Stimulated activated memory B cell treated with anti-CD40 and anti-IgM and Interleukin-4, amounts not matched to agents 10 μg/mL and 1 μg/mL and 100 μg/mL, for 72 hours (primary cell): ENCODE data around the gene DCP2.
A peak's percentile ranks its signal among the peaks of the same experiment; 100 is the strongest.

Experiments
- ATAC-seq: fragments of 150-1000 bp; cut with Tn5 transposase; 2 replicates; pipeline ENCODE4 v1.10.0; 2021
- H3K27ac Mint-ChIP-seq: one replicate; pipeline ENCODE4 v1.8.0; 2022; ENCODE audit warnings: mild to moderate bottlenecking, mixed read lengths
- H3K27me3 Mint-ChIP-seq: one replicate; pipeline ENCODE4 v1.8.0; 2022; ENCODE audit warnings: mixed read lengths
- H3K36me3 Mint-ChIP-seq: one replicate; pipeline ENCODE4 v1.8.0; 2022; ENCODE audit warnings: mixed read lengths
- H3K4me1 Mint-ChIP-seq: one replicate; pipeline ENCODE4 v1.8.0; 2022; ENCODE audit warnings: mixed read lengths
- H3K4me3 Mint-ChIP-seq: one replicate; pipeline ENCODE4 v1.8.0; 2022; ENCODE audit warnings: mild to moderate bottlenecking, moderate library complexity, mixed read lengths
- H3K9me3 Mint-ChIP-seq: one replicate; pipeline ENCODE4 v1.8.0; 2022; ENCODE audit warnings: mixed read lengths

The DCP2 gene

DNA sequence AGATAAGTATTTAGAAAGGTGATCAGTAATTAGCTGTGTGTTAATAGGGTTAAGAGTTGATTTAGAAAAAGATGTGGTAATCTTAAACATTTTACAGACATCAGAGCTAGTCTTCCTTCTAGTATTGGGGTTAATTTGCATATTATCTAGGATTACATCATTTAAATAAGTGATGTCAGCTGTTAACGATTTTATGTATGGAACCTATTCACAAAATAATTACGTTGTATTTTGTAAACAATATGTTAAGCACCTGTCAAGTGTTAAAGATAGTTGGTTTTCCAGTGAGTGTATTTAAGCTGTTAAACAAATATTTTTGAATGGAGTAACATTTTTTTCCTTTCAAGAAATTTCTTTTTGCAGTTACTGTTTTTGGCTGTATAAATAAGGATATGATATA is 2.2 kb downstream of the DCP2 start:
- Mint-ChIP-seq H3K4me3 (peak overlapping the region; percentile 19), H3K4me1 (peaks cover 58% of the 10 kb centered on the region), H3K9me3 (no peaks in the 10 kb centered on the region), H3K27ac (no peak overlapping the region), H3K27me3 (no peaks in the 10 kb centered on the region), H3K36me3 (peaks cover 26% of the 10 kb centered on the region)
- no peak for ATAC-seq

DNA sequence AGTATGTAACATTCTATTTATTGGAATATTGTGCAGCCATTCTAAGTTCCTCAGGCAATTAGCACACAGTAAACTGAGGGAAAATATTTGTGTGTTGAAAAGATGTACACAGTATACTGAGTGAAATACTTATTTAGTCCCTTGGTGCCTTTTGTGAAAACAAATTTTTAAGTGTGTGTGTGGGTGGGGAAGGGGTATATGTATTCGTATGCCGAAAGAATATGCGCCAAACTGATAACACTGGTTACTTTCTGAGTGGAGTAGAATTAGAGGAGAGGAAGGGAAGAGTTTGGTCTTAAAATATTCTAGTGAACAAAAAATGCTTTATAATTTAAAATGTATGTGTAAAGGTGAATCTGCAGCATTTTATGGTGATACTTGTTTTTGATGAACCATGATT is 3.1 kb downstream of the DCP2 start:
- Mint-ChIP-seq H3K9me3 (no peaks in the 10 kb centered on the region), H3K4me1 (peaks cover 63% of the 10 kb centered on the region), H3K27me3 (no peaks in the 10 kb centered on the region), H3K36me3 (peaks cover 30% of the 10 kb centered on the region), H3K4me3 (peak overlapping the region; percentile 42), H3K27ac (no peak overlapping the region)
- no peak for ATAC-seq

DNA sequence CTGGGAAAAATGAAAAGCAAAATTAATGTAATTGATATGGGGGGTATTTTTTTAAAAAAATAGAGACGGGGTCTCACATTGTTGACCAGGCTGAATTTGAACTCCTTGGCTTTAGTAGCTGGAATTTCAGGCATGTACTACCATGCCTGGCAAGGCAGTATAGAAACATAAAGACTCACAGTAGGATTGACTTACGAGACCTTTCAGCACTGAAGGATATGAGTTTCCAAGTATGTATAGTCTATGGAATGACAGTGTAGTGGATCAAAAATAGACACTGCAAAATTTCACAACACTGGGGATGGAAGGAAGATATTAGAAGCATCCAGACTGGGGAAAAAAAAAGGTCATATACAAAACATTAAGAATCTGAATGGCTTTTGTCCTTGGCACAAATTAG is 6.8 kb downstream of the DCP2 start:
- Mint-ChIP-seq H3K27ac (no peak overlapping the region), H3K36me3 (peaks cover 35% of the 10 kb centered on the region), H3K4me1 (peaks cover 41% of the 10 kb centered on the region), H3K9me3 (no peaks in the 10 kb centered on the region), H3K27me3 (no peaks in the 10 kb centered on the region), H3K4me3 (no peak overlapping the region)
- ATAC-seq = no peak

DNA sequence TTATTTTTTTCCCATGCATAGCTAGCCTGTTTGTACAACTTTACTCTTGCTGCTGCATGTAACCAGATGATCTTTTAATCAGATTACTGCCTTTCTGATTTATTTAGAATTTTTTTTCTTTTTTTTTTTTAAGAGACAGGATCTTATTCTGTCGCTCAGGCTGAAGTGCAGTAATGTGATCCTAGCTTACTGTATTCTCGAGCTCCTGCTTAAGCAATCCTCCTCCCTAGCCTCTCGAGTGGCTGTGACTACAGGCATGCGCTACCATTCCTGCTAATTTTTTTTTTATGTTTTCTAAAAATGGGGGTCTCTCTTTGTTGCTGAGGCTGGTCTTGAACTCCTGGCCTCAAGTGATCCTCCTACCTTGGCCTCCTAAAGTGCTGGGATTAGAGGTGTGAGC is 9.6 kb downstream of the DCP2 start:
- no peak overlapping the region for H3K27ac Mint-ChIP-seq
- peaks cover 37% of the 10 kb centered on the region for H3K4me1 Mint-ChIP-seq
- H3K27me3 Mint-ChIP-seq = no peaks in the 10 kb centered on the region
- H3K36me3 Mint-ChIP-seq = peaks cover 55% of the 10 kb centered on the region
- H3K4me3 Mint-ChIP-seq = no peak overlapping the region
- H3K9me3 Mint-ChIP-seq = no peaks in the 10 kb centered on the region
- no peak for ATAC-seq

DNA sequence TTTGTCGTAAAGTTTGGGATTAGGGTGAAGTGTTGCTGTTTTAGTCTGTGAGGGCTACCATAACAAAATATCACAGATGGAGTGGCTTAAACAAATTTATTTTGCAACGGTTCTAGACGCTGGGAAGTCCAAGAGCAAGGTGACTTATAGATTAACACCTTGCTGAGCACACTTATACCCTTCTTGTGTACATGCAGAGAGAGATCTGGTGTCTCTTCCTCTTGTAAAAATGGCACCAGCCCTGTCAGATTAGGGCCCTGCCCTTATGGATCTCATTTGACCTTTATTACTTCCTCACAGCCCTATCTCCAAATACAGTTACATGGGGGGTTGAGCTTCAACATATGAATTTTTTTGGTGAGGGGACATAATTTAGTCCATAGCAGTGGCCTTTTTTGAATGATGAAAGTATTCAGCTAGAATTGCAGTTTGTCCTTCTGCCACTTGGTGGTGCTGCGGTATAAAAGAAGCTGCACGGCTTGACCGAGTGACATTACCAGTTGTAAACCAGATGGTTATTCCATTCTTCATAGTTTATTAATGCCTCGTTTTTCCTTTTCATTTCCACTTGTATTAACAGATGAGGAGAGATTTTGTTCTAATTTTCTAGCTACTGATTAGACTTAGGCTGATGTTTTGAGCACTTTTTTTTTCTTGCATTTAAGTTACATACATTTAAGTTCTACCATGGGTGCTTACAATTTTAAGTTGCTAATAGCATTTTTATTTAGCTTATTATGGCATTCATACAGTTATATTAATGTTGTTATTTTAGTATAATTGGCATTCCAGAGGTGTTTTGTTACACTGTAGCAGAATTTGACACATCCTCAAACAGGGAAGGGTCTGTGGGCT is 19.4 kb downstream of the DCP2 start:
- ATAC-seq = peak; percentile 59
- no peak overlapping the region for H3K4me3 Mint-ChIP-seq
- peak overlapping the region; percentile 51 for H3K27ac Mint-ChIP-seq
- no peaks in the 10 kb centered on the region for H3K27me3 Mint-ChIP-seq
- H3K36me3 Mint-ChIP-seq = peaks cover 27% of the 10 kb centered on the region
- H3K4me1 Mint-ChIP-seq = peaks cover 34% of the 10 kb centered on the region
- H3K9me3 Mint-ChIP-seq = no peaks in the 10 kb centered on the region

DNA sequence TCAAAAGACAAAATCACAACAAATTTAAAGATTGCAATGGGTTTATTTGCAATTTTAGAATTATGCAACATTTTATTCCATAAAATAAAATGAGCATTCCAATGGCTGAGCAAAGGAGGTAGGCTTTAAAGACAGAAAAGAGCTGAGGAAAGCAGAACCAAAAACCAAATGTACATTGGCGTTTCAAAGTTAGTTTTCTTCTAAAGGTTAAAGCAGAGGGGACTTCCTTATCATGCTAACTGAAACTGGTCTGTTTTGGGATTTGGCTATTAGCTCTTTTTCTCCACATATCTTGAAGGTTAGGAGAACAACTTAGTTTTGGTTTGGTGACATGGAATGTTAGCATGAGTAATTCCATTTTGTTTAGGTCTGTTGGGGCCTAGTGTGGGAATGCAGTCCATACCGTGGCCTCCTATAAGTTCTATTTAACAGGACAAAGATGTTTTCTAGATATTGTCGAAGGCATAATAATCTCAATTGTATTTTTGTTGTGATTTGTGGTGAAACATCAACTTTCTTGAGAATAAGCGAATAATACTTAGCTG is 20.3 kb downstream of the DCP2 start:
- peaks cover 29% of the 10 kb centered on the region for H3K4me1 Mint-ChIP-seq
- no peaks in the 10 kb centered on the region for H3K9me3 Mint-ChIP-seq
- H3K27ac Mint-ChIP-seq = peak overlapping the region; percentile 51
- H3K27me3 Mint-ChIP-seq = no peaks in the 10 kb centered on the region
- no peak overlapping the region for H3K4me3 Mint-ChIP-seq
- peaks cover 32% of the 10 kb centered on the region for H3K36me3 Mint-ChIP-seq
- ATAC-seq = no peak

DNA sequence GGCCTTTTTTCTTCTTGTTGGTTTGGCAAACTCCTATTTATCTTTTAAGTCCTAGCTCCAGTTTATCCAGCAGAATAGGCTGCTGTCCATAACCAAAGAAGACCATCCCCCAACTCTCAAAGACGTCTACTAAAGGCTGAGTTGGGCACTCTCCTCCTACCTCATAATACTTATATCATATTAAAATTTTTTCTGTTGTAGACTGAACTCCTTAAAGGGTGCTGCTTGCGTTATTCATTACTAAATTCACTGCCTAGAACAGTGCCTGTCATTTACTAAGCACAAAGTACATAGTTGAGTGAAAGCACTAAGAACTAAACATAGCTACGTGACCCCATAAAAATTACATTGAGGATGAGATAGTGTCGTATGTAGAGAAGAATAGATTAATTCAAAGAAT is 21.7 kb downstream of the DCP2 start:
- Mint-ChIP-seq H3K27ac (peak overlapping the region; percentile 51), H3K4me3 (no peak overlapping the region), H3K36me3 (peaks cover 36% of the 10 kb centered on the region), H3K9me3 (no peaks in the 10 kb centered on the region), H3K4me1 (peaks cover 17% of the 10 kb centered on the region), H3K27me3 (no peaks in the 10 kb centered on the region)
- ATAC-seq = no peak

DNA sequence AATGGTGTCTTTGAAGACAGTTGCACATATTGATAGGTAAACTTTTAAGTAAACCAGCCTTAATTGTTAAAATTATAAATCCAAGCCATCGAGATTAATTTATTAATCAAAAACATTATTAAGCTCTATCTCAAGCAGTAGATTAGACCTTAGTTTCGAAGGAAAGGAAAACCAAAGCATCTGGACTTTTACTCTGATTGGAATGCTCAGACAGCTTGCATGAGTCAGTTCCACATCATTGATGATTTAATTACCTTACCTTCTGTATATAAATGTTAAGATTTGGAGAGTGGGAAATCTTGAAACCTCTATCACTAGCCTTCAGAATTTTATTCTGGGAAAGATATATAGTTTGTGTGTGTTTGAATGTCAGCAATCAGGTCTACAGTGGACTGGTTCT is 23.9 kb downstream of the DCP2 start:
- Mint-ChIP-seq H3K4me1 (peaks cover 17% of the 10 kb centered on the region), H3K27me3 (no peaks in the 10 kb centered on the region), H3K4me3 (no peak overlapping the region), H3K9me3 (no peaks in the 10 kb centered on the region), H3K27ac (no peak overlapping the region), H3K36me3 (peaks cover 40% of the 10 kb centered on the region)
- no peak for ATAC-seq

DNA sequence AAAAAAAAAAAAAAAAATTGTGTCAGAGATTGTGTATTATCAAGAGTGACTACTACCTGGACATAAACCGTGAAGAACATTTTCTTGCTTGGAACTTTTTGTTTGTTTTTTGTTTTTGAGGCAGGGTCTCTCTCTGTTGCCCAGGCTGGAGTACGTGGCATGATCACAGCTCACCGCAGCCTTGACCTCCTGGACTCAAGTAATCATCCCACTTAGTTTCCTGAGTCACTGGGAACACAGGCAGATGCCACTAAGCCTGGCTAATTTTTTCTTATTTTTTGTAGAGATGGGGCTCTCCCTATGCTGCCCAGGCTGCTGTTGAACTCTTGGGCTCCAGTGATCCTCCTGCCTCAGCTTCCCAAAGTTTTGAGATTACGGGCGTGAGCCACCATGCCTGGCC is 25.8 kb downstream of the DCP2 start:
- Mint-ChIP-seq H3K27ac (no peak overlapping the region), H3K4me3 (no peak overlapping the region), H3K36me3 (peaks cover 47% of the 10 kb centered on the region), H3K4me1 (no peaks in the 10 kb centered on the region), H3K9me3 (no peaks in the 10 kb centered on the region), H3K27me3 (no peaks in the 10 kb centered on the region)
- ATAC-seq = no peak

DNA sequence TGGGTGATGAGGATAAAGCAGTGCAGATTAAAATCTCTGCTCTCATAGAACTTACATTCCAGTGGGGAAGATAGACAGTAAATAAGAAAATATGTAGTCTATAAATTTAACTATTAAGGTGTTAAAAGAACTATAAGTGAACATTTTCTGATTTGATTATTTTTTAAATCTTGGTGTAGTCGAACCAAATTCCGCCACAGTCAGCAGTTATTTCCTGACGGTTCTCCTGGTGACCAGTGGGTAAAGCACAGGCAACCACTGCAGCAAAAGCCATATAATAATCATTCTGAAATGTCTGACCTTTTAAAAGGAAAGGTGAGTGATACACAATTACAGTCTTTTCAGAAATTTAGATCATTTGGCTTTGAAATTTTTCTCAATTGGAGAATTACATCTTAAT is 27.2 kb downstream of the DCP2 start:
- H3K36me3 Mint-ChIP-seq = peaks cover 47% of the 10 kb centered on the region
- H3K27ac Mint-ChIP-seq = no peak overlapping the region
- H3K27me3 Mint-ChIP-seq = no peaks in the 10 kb centered on the region
- no peaks in the 10 kb centered on the region for H3K4me1 Mint-ChIP-seq
- no peak overlapping the region for H3K4me3 Mint-ChIP-seq
- H3K9me3 Mint-ChIP-seq = no peaks in the 10 kb centered on the region
- ATAC-seq = no peak

DNA sequence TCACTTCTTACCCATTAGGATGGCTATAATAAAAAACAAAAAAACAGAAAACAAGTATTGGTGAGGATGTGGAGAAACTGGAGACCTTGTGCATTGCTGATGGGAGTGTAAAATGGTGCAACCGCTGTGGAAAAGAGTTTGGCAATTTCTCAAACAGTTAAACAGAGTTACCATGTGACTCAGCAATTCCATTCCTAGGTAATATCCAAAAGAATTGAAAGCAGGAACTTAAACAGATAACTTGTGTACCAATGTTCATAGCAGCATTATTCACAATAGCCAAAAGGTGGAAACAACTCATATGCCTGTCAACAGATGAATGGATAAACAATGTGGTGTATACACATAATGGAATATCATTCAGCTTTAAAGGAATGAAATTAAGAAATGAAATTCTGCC is 28.9 kb downstream of the DCP2 start:
- ATAC-seq = no peak
- Mint-ChIP-seq H3K9me3 (no peaks in the 10 kb centered on the region), H3K4me1 (no peaks in the 10 kb centered on the region)

DNA sequence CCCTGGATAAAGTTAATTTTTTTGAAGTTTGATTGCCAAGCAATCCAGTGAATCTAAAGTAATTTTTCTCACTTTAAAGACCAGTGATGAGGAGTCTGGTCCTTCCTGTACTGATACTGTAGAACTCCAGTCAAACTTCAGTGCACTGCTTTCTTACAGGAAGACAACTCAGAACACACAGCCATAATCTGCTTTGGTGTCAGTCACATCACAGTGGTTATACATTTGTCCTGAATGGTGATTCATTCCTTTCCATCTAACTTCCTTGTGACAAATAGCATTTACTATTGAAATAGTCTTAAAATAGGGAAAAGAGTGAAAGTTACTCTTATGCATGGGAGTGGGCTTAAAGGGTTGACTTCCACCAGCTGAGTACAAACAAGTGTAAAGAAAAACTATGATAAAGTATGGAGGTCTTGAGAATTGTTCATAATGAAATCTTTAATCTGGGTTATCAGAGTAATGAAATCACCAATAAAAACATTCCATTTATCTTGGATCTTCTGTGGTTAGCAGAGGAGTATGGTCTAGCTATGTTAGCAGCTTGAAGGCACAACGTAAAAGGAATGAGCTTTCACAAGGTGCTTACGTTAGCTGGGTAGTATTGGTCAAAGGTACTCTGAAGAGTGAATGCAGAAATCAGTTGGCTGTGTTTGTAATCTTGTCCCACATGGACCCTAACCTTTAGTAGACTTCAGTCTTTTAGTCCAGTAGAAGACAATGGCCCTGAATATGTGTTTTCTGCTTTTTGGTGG is 41.5 kb downstream of the DCP2 start:
- Mint-ChIP-seq H3K36me3 (peaks cover 57% of the 10 kb centered on the region), H3K4me1 (peaks cover 24% of the 10 kb centered on the region), H3K27ac (no peak overlapping the region), H3K9me3 (no peaks in the 10 kb centered on the region), H3K27me3 (no peaks in the 10 kb centered on the region), H3K4me3 (no peak overlapping the region)
- no peak for ATAC-seq

More for the DNA sequence above, 28.9 kb downstream of the DCP2 start:
- Mint-ChIP-seq H3K27me3 (no peaks in the 10 kb centered on the region), H3K36me3 (peaks cover 53% of the 10 kb centered on the region), H3K27ac (no peak overlapping the region), H3K4me3 (no peak overlapping the region)

DNA sequence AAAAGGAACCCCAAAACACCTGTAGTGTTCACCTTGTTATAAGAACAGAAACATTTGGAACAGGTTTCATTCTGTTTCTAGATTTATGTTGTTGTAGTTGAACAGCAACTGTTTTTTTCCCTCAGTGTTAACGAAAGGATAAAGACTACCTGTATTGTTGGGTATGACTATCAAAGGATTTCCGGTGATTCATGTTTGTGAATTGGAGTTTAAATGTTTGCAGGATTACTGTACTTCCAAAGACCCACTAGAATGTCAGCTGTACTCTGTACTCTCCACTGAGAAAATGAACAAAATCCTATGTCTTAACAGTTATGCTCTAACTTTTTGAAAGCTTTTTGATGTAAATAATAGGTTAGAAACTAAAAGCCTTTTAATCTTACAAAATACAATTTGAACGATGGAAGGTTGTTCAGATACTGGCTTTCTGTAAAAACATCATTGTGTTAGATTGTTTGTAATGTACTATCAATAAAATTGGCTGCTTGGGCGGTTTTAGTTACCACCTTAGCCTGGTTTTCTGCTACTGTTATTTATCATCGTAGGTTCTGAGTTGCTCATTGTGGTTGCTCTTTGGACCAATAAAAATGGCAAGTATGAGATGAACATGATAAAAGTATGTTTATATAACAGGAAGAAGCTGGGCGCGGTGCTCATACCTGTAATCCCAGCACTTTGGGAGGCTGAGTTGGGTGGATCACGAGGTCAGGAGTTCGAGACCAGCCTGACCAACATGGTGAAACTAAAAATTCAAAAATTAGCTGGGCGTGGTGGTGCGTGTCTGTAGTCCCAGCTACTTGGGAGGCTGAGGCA is 44.1 kb downstream of the DCP2 start:
- H3K4me3 Mint-ChIP-seq = no peak overlapping the region
- H3K27ac Mint-ChIP-seq = no peak overlapping the region
- peaks cover 32% of the 10 kb centered on the region for H3K36me3 Mint-ChIP-seq
- peaks cover 24% of the 10 kb centered on the region for H3K4me1 Mint-ChIP-seq
- H3K27me3 Mint-ChIP-seq = no peaks in the 10 kb centered on the region
- no peak for ATAC-seq
- no peaks in the 10 kb centered on the region for H3K9me3 Mint-ChIP-seq

DNA sequence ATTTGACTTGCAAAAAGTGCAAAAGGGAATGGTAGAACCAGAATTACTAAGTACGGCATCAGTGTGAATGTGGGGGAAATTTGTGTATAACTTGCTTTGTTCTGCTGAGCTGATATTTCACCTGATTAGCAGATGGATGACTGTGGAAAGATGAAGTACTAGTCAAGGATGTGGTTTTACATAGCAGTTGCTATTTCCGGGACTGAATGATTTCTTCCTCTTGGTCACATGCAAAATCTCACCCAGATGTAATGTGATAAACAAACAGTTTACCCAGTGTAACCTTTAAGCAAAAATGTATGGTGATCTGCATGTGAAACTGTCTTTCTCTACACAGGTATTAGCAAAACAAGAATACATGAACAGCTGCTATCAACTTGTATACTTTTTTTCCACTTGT is 46.1 kb downstream of the DCP2 start:
- Mint-ChIP-seq H3K4me3 (no peak overlapping the region), H3K36me3 (peaks cover 33% of the 10 kb centered on the region), H3K4me1 (peaks cover 24% of the 10 kb centered on the region), H3K27ac (no peak overlapping the region), H3K9me3 (no peaks in the 10 kb centered on the region), H3K27me3 (no peaks in the 10 kb centered on the region)
- ATAC-seq = peak; percentile 71

DNA sequence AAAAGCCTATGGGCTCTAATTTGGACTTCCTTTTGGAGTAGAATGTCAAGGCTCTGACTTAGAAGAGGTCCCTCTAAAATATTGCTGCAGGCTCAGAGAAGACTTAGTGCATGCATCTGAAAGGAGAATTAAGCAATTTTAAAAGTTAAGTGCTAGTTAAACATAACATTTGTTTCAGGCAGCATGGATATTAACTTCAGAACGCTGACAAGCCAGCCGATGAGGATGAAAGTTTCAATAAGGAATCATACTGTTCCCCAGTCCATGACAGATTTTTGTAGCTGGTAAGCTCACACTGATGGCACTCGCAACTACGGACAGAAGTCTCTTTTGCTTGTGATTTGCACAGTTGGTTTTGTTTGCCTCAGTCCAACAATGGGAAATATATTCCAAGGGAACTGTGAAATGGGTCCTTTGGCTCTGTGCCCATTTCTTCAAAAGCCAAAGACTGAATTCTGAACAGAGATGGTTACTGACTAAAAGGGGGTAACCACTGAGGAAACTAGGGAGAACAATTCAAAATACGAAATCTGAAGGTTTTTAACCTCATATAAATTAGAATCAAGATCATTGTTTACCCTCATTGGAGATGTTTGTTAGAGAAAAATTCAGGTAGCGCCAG is 47.6 kb downstream of the DCP2 start:
- Mint-ChIP-seq H3K36me3 (peaks cover 28% of the 10 kb centered on the region), H3K4me1 (peaks cover 24% of the 10 kb centered on the region), H3K9me3 (no peaks in the 10 kb centered on the region), H3K27ac (no peak overlapping the region), H3K27me3 (no peaks in the 10 kb centered on the region), H3K4me3 (no peak overlapping the region)
- no peak for ATAC-seq
